GM12892 (cell line): ENCODE data around the gene WDR36.

Experiments used
- POLR2AphosphoS5 ChIP-seq: IDR thresholded peaks from 2 replicates; pipeline ENCODE4 v1.6.1; 2011; ENCODE audit warnings: low read depth, low read length, control low read depth
- TAF1 ChIP-seq: IDR thresholded peaks from 2 replicates; pipeline ENCODE4 v1.6.1; 2011; ENCODE audit warnings: low read depth, mild to moderate bottlenecking, control low read depth, low read length, borderline replicate concordance

DNA sequence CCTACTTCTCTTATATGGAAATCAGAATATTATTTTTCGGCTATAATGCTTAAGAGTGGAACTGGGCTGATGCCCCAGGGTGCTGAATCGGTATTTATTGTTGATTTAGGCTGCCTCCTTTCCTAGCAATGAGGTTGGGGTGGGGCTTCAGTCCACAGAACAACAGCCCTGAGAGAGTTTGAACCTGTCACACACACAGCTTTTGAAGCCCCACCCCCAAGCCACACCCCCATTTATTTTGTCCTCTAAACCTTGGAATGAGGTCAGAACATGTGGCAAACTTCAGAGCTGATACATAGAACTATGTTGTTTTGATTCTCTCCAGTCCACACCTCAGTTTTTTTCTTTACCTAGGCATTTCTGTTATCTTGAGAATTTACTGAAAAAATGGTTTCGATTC is 80.4 kb downstream of the WDR36 start:
- TF ChIP-seq POLR2AphosphoS5, result no peak
- TF ChIP-seq TAF1, result no peak
